GM13976 (cell line): Measurements from ENCODE around the gene CHGA.

Experiments used
- DNase-seq: peaks from one replicate; pipeline ENCODE4 v3.0.0; 2012; ENCODE audit warnings: low spot score
- CTCF ChIP-seq: IDR thresholded peaks from 2 replicates; pipeline ENCODE4 v1.5.1; 2012; ENCODE audit warnings: borderline replicate concordance, mild to moderate bottlenecking; ENCODE audit not compliant: insufficient read depth; ENCODE audit errors: extremely low read depth, missing control alignments, control extremely low read depth
- in situ Hi-C: fragments of 300-500 bp; cut with MboI; formaldehyde crosslinking; loops from one replicate; pipeline ENCODE4 v1.12.0; 2022; ENCODE audit warnings: low sequenced_read_pairs, mixed read lengths, inconsistent platforms; ENCODE audit not compliant: unreplicated experiment

The CHGA gene

GRCh38 chr14:92973798-92974372, 50.9 kb downstream of the CHGA start:
- no peak for DNase-seq
- TF ChIP-seq CTCF, result no peak
- in situ Hi-C loops, result no loop called here

- no peak for TF ChIP-seq CTCF
- no peak for DNase-seq
- in situ Hi-C loops, result no loop called here
Measured at GRCh38 chr14:92974541-92975345, 51.8 kb downstream of the CHGA start.

GRCh38 chr14:92976268-92976667, 53.3 kb downstream of the CHGA start:
- DNase-seq, result no peak
- TF ChIP-seq CTCF, result no peak
- in situ Hi-C loops, result no loop called here

- DNase-seq, result no peak
- no peak for TF ChIP-seq CTCF
- in situ Hi-C loops, result no loop called here
Measured at GRCh38 chr14:92978229-92979021, 55.5 kb downstream of the CHGA start.

GRCh38 chr14:92980866-92981265, 57.9 kb downstream of the CHGA start:
- TF ChIP-seq CTCF, result no peak
- in situ Hi-C loops, result no loop called here
- no peak for DNase-seq

GRCh38 chr14:92981726-92982125, 58.8 kb downstream of the CHGA start:
- in situ Hi-C loops, result no loop called here
- TF ChIP-seq CTCF, result no peak
- no peak for DNase-seq
